Measurements from ENCODE around the gene SLC7A5.
"Not testable (repeated sequence)": the region's sequence is repeated elsewhere in the genome, so short reads cannot be mapped to it uniquely, and the experiment has no call there.

SLC7A5 gene
- total RNA-seq, result 66.6 to 545 reads per million in 2 donors

DNA sequence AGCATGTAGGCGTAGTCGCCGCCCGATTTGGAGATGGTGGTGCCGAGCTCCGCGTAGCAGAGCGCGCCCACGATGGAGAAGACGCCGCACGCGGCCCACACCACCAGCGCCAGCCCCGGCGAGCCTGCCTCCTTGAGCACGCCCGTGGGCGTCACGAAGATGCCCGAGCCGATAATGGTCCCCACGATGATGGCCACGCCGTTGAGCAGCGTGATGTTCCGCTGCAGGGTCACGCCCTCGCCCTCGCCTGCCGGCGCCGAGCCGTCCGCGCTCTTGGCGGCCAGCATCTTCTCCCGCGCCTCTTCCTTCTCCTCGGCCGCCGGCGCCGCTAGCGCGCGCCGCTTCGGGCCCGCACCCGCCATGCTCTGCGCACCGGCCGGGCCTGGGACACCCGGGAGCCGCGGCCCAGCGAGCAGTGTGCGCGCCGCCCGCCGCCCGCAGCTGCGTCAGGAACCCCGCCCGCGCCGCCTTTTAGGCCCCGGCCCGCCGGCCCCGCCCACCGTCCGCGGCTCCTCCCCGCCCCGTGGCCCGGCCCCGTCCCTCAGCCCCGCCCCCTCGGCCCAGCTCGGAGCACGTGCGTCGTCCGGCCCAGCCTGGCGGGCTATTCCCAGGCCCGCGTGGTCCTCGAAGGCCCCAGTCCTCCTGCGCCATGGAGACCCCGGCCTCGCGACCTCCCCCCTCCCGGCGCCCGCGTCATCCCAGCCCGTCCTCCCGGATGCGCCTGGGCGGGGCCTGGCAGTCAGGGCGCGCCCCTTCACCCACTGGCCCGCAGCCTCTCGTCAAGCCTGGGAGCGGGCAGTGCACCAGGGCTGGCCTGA is at the start of gene SLC7A5:
TSS of gene SLC7A5 (minus strand) at position 447 of the 818 bp plus-strand sequence. CDS start at position 362, 85 bp downstream.
- peak; percentile 81 to 89 (median 83) for DNase-seq

- no peak for DNase-seq
Measured at GRCh38 chr16:87918338-87918737, 49.0 kb upstream of the SLC7A5 start.

GRCh38 chr16:87917503-87917902 is 48.2 kb upstream of the SLC7A5 start:
- DNase-seq, result no peak

- DNase-seq, result no peak
Measured at GRCh38 chr16:87914812-87915211, 45.5 kb upstream of the SLC7A5 start.

GRCh38 chr16:87914021-87914725 is 44.9 kb upstream of the SLC7A5 start:
- DNase-seq, result not testable (repeated sequence)

DNA sequence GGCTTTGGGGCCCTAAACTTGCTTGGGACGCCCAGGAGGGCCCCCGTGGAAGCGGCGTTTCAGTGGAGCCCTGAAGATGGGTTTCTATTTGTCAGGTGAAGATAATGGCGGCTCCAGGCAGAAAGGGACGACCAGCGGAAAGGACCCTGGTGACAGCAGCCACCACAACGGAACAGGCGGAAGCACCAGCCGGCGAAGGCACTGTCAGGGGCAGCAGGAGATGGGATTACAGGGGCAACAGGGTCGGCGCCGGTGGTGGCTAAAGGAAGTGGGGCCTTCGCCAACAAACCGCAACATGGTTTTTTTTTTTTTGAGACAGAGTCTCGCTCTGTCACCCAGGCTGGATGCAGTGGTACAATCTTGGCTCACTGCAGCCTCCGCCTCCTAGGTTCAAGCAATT is 43.4 kb upstream of the SLC7A5 start:
- DNase-seq, result not testable (repeated sequence)

GRCh38 chr16:87911106-87911763 is 41.9 kb upstream of the SLC7A5 start:
- not testable (repeated sequence) for DNase-seq

- DNase-seq, result peak; percentile 59 to 82 (median 62)
Measured at GRCh38 chr16:87909203-87909935, 40.1 kb upstream of the SLC7A5 start.

GRCh38 chr16:87908101-87908500 is 38.8 kb upstream of the SLC7A5 start:
- not testable (repeated sequence) for DNase-seq

DNA sequence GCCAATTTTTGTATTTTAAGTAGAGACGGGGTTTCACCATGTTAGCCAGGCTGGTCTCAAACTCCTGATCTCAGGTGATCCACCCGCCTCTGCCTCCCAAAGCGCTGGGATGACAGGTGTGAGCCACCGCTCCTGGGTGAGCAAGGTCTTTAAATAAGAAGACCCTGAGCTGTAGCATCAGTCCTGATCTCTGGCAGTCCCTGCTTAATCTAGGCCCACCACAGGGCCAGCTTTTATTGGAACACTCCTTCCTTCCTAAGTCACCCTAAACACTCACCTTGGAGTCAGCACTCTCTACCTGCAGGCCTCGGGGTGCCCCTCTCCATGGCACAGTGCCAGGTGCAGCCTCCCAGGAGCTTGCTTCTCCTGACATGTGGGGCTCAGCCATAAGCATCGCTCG is 36.2 kb upstream of the SLC7A5 start:
- DNase-seq, result not testable (repeated sequence)

- DNase-seq, result not testable (repeated sequence)
Measured at GRCh38 chr16:87904963-87905362, 35.7 kb upstream of the SLC7A5 start.

DNA sequence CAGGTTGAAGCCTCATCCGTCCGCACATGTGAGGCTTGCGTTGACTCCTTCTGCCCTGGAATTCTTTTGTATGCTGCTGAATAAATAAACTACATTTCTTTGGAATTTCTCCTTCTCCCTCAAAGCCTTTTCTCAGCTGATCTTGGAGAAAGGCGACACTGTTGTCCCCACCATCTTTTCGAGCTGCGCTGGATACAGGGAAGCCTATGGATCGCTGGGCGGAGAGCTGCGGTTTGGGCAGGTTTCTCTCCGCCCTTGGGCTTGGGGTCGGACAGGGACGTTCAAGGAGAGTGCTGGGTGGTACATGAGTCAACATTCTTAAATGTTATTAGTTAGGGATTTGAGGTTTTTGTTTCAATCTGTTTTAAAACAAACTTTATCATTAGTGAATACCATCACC is 31.2 kb upstream of the SLC7A5 start:
- DNase-seq, result not testable (repeated sequence)

GRCh38 chr16:87897521-87898505 is 28.5 kb upstream of the SLC7A5 start:
- DNase-seq, result peak in 3 of 5 experiments; percentile 19 to 94 (median 58)

DNA sequence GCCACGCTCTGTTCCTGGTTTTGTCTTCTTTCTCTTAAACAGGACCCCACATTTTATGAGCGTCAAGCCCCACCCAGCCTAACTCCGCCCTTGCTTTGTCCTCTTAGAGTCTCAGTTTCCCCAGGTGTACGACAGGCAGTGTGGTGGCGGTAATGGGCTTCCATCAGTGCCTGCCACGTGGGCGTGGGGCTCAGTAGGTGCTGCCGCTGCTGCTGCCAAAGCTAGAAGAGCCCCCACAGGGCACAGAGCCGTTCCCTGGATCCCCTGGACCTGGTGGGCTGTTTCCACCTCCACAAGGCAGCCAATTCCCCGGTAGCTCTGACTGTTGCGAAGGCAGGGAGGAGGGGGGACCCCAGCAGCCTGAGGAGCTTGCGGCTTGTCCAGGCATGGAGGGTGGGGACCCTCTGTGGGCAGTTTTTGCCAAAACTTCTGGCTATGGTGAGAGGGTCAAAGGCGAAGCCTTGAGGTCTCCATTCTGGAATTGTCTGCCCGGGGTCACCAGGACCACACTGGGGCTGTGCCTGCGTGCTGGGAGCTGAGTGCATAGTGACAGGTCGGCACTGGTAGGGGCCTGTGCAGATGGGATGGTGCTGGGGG is 27.7 kb upstream of the SLC7A5 start:
- DNase-seq, result not testable (repeated sequence)

DNA sequence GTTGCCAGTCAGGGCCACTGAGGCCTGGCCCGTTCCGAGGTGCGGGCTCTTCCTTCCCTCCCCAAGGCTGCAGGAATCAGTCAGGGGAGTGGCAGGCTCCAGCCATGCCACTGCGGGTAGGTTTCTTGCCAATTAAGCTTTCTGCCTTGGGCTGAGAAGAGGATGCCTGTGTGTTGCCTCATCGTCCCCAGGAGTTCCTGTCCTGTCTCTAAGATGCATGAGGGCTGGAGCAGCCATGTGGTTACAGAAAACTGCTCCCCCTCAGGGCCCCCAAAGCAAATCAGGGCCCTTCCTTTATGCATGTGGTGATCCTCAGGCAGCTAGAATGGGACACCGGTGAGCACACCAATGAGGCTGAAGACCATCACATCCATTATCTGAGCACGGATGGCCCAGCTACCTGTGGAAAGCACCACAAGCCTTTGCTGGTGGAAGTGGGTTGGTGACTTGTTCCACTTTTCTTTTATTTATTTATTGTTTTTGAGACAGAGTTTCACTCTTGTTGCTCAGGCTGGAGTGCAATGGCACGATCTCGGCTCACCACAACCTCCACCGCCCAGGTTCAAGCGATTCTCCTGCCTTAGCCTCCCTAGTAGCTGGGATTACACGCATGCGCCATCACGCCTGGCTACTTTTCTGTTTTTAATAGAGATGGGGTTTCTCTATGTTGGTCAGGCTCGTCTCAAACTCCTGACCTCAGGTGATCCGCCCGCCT is 27.0 kb upstream of the SLC7A5 start:
- DNase-seq, result peak in 1 of 5 experiments; percentile 59

DNA sequence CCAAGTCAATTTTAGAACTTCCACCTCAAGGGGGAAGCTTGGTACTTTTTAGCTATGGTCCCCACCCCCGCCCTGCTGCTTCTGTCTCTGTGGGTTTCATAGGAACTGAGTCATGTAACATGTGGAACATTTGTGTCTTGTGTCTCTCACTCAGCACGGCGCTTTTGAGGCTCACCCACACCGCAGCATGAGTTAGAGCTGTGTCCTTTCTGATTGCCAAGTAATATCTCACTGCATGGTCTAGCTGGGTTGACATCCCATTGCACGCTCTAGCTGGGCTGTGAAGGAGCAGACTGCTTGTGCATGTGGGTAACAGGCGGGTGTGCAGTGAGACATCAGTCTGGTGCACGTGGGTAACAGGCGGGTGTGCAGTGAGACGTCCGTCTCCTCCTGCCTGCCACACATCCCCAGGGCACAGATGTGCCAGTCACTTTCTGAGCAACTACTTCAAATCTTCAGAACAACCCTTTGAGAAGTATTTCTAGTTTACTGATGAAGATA is 26.4 kb upstream of the SLC7A5 start:
- peak in 3 of 5 experiments; percentile 73 to 100 (median 75) for DNase-seq

- not testable (repeated sequence) for DNase-seq
Measured at GRCh38 chr16:87894005-87894404, 24.7 kb upstream of the SLC7A5 start.

DNA sequence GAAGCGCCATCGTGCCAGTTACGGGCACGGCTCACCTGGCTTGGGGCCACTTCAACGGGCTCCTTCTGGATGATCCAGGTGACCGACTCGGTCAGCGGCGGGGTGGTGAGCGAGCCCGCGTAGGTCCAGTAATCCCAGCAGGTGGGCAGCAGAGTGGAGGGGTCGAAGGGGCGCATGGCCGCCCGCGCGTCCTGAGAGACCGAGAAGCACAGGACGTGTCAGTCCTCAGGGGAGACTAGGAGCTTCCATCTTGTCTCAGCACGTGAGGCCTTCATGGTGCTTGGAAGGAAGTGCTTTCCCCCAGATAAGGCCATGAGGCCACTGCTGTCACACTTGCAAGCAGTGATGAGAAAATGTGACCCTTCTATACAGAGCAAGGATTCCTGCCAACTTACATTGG is 22.5 kb upstream of the SLC7A5 start:
- DNase-seq, result no peak

- DNase-seq, result peak in 1 of 5 experiments; percentile 69
Measured at GRCh38 chr16:87889762-87890161, 20.5 kb upstream of the SLC7A5 start.

DNA sequence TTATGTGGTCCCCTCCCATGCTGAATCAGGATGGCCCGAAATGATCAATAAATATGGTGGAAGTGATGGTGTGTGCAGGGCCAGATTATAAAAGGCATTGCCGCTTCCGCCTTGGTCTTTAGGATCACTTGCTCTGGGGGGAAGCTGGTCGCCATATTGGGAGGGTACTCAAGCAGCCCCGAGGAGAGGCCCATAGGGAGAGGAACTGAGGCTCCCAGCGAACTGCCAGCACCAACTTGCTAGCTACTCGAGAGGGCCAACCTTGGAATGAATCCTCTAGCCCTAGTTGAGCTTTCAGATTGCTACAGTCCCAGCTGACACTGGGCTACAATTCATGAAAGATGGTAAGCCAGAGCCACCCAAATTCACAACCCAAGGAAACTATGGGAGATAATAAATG is 19.0 kb upstream of the SLC7A5 start:
- not testable (repeated sequence) for DNase-seq
